ENCODE data around the gene KCNAB1.
"Not testable (repeated sequence)": the region's sequence is repeated elsewhere in the genome, so short reads cannot be mapped to it uniquely, and the experiment has no call there.

The KCNAB1 gene

DNA sequence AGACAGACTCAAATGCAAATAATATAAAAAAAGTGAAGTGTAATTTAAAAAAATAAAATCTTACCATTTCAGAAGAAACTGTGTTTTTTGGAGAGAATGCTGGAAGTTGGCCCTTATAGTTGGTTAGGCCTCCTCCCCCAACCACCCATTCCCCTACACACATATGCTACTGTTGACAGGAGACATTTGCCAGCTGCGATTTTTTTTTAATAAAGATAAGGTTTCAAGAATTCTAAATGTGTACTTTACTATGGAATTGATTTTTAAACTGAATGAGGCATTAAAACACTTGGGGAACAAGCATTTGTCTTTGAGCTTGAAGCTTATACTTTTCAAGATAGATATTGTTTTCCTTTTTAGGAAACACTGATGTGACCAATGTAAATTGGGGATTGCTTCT lies 438.9 kb downstream of the KCNAB1 start:
- DNase-seq (ENCODE audit: low read depth in 4 of 4, low spot score in 1 of 4) = no peak

- DNase-seq (ENCODE audit: low read depth in 4 of 4, low spot score in 1 of 4) = no peak
Measured at GRCh38 chr3:156561533-156561932, 441.2 kb downstream of the KCNAB1 start.

DNA sequence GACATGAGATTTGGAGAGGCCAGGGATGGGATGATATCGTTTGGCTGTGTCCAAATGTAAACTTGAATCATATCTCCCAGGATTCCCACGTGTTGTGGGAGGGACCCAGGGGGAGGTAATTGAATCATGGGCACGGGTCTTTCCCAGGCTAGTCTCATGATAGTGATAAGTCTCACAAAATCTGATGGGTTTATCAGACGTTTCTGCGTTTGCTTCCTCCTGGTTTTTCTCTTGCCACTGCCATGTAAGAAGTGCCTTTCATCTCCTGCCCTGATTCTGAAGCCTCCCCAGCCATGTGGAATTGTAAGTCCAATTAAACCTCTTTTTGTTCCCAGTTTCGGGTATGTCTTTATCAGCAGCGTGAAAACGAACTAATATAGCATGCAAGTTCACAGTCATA lies 442.1 kb downstream of the KCNAB1 start:
- not testable (repeated sequence) for DNase-seq (ENCODE audit: low read depth in 4 of 4, low spot score in 1 of 4)

DNA sequence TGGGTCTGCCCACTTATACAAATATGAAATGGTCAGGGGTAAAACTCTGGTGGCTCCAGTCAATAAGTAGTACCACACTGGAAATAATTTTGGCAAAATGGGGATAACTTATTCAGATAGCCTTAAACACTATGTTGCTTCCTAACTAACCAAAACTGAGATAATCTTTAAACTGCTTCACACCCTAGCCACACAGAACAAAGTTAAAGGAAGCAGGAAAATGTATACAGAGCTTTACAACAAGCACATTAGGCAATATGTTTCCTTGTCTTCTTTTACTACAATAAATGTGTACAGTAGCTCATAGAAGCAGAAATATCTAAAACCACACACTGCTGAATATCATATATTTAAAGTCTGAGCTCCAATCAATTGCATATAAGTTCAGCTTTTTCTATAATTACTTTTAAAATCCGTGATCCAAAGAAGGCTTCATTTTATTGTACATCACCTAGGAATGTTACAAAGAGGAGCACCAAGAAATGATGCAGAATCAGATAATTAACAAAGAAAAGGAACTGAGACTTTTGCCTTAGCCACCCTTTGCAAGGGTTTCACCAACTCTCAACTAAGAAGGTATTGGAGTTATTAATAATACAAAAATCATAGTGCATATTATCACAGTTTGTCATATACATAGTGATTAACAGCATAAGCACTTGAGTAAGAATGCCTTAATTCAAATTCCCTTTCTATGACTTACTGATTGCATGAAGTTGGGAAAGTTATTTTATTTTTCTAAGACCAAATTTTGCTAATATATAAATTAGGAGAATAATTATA lies 443.7 kb downstream of the KCNAB1 start:
- no peak for DNase-seq (ENCODE audit: low read depth in 4 of 4, low spot score in 1 of 4)

DNA sequence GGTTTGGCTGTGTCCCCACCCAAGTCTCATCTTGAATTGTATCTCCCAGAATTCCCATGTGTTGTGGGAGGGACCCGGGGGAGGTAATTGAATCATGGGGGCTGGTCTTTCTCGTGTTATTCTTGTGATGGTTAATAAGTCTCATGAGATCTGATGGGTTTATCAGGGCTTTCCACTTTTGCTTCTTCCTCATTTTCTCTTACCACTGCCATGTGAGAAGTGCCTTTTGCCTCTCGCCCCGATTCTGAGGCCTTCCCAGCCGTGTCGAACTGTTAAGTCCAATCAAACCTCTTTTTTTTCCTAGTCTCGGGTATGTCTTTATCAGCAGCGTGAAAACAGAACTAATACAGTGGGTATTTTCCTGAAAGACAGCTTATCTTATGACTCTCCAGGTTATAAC lies 448.6 kb downstream of the KCNAB1 start:
- DNase-seq (ENCODE audit: low read depth in 4 of 4, low spot score in 1 of 4) = not testable (repeated sequence)

DNA sequence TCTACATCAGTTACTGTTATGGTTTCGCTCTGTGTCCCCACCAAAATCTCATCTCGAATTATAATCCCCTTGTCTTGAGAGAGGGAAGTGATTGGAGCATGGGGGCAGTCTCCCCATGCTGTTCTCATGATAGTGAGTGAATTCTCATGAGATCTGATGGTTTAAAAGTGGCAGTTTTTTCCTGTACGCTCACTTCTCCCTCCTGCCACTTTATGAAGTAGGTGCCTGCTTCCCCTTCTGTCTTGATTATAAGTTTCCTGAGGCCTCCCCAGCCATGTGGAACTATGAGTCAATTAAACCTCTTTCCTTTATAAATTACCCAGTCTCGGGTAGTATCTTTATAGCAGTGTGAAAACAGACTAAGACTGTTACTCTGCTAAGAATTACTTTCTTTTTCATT lies 449.5 kb downstream of the KCNAB1 start:
- DNase-seq (ENCODE audit: low read depth in 4 of 4, low spot score in 1 of 4) = not testable (repeated sequence)

- DNase-seq (ENCODE audit: low read depth in 4 of 4, low spot score in 1 of 4) = no peak
Measured at GRCh38 chr3:156575641-156576040, 455.3 kb downstream of the KCNAB1 start.

GRCh38 chr3:156576051-156576450 lies 455.7 kb downstream of the KCNAB1 start:
- no peak for DNase-seq (ENCODE audit: low read depth in 4 of 4, low spot score in 1 of 4)

GRCh38 chr3:156576651-156577348 lies 456.4 kb downstream of the KCNAB1 start:
- DNase-seq (ENCODE audit: low read depth in 4 of 4, low spot score in 1 of 4) = no peak

DNA sequence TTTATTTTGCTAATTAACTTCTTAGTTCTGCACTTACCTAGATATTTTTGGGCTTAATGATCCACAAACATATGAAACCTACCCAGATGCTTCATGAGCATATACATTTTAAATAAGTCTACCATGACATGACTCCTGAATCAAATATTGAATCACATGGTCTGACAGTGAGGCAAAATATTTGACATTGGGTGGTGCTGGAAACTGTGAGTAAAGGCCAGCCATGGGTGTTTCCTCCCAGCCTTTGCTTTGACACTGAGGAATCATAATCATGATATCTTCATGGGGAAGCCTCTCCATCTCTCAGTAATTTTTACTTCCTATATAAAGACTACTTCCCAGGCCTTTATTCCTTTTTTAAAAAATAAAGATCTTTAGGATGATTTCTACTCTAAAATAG lies 457.4 kb downstream of the KCNAB1 start:
- no peak for DNase-seq (ENCODE audit: low read depth in 4 of 4, low spot score in 1 of 4)

DNA sequence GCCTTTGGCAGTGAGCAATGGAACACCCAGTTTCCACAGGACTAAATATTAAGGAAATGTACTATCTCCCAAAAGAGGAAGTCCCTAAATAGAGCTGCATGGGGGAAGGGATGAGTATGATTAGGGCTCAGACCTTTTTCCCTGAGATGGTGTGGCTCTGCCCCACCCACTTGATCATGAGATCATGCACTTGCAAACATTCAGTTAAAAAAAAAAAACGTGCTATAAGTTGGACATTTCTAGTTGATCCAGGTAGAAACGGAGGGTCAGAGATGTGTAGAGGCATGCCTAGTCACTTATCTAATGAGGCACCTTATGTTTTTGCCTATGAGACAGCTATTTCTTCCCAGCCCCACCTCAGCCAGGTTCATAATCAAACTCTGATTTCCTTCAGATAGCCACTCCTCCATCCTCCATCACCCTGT lies 459.1 kb downstream of the KCNAB1 start:
- no peak for DNase-seq (ENCODE audit: low read depth in 4 of 4, low spot score in 1 of 4)

- DNase-seq (ENCODE audit: low read depth in 4 of 4, low spot score in 1 of 4) = no peak
Measured at GRCh38 chr3:156581033-156581432, 460.7 kb downstream of the KCNAB1 start.

- DNase-seq (ENCODE audit: low read depth in 4 of 4, low spot score in 1 of 4) = no peak
Measured at GRCh38 chr3:156581954-156582353, 461.6 kb downstream of the KCNAB1 start.

DNA sequence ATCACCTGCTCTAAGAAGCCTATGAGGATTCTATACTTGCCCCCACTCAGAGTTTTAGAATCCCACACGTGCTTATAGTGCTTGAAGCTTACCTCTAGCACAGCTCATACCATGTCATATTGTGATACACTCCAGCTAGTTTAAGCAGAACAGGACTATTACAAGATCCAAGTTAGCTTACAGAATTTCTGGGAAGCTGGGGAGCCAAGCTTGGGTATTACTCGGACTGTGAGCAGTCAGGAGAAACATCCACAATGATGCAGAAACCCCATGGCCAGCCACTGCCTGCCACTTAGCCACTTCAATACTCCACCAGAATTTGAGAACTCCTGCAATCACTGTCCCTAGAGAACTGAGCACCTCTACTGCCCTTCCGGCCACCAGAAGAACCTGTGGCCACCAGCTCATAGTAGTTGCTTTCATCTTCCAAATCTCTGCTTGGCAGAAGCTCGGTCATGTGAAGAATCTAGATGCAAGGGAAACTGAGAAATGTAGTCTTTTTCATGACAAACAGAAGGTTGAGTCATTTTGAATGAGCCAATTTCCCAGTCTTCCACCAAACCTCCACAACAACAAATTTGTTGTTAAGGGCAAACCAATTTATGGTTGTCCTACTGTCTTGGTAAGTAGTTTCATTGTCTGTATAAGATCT lies 462.3 kb downstream of the KCNAB1 start:
- no peak for DNase-seq (ENCODE audit: low read depth in 4 of 4, low spot score in 1 of 4)

DNA sequence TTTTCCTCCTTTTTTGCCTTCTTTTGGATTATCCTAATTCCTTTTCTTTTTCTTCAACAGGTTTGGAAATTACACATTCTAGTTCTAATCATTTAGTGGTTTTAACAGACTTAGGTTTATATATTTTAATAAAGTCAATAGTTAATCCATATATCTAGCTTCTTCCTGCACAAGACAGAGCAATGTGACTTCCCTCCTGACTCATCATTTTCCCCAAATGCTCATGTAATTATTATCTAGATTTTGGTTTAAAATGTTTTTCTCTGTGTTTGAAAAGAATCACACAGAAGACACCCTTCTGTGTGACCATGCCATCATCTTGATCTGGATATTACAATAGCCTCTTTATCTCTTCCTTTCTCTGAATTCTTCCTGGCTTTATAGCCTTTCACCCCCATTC lies 463.1 kb downstream of the KCNAB1 start:
- no peak for DNase-seq (ENCODE audit: low read depth in 4 of 4, low spot score in 1 of 4)

DNA sequence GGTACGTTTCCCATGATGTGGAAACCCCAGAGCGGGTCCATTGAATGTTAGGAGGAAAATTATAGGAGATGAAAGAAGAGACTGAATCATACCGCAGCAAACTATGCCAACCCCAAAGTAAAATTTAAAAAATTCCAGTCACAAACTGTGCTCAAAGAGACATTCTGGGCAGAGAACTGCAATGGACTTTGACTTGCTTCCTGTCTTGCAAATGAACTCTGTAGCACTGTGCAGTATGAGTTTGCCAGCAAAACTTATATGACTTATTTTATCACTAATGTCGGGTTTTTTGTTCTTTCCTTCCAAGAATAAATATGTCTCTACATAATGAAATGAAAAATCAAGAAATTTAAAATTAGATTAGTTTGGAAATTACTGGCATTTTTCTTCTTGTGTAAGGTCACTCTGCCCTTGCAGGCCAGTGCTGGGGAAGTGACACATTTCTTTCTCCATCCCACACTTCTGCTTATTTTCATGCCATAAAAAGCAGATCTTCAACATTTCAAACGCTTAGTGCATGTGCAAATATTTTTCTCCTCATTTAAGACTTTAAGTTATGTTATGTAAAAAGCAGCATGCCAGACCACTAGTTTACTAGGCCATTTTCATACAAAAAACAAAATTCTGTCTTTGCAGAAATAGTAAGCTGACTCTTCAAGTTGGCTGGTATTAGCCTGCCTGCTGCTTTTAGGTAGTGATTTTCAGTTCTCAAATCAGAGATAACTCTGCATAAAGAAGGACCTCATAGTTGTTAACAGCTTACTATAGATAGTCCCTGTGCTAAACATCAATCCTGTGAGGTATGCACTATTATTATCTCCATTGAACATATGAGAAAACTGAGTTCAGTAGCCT lies 466.8 kb downstream of the KCNAB1 start:
- no peak for DNase-seq (ENCODE audit: low read depth in 4 of 4, low spot score in 1 of 4)

- DNase-seq (ENCODE audit: low read depth in 4 of 4, low spot score in 1 of 4) = no peak
Measured at GRCh38 chr3:156587760-156588069, 467.3 kb downstream of the KCNAB1 start.

Measured in stimulated activated CD4-positive, alpha-beta T cell treated with anti-CD3 and anti-CD28 coated beads, Interleukin-1b, Interleukin-23, amount 100 ng/mL, for 24 hours (primary cell).